ENCODE data around the gene SPIN1.

The SPIN1 gene

GRCh38 chr9:88501086-88501485 is 112.8 kb downstream of the SPIN1 start:
- DNase-seq, result no peak

GRCh38 chr9:88502552-88503034 is 114.3 kb downstream of the SPIN1 start:
- no peak for DNase-seq

GRCh38 chr9:88503081-88503844 is 115.0 kb downstream of the SPIN1 start:
- DNase-seq, result no peak

GRCh38 chr9:88503845-88504764 is 115.9 kb downstream of the SPIN1 start:
- DNase-seq, result no peak

- no peak for DNase-seq
Observed at GRCh38 chr9:88508326-88508725, 120.1 kb downstream of the SPIN1 start.

- DNase-seq, result no peak
Observed at GRCh38 chr9:88511906-88512305, 123.7 kb downstream of the SPIN1 start.

- DNase-seq, result no peak
Observed at GRCh38 chr9:88514247-88514646, 126.0 kb downstream of the SPIN1 start.

- no peak for DNase-seq
Observed at GRCh38 chr9:88521308-88521707, 133.1 kb downstream of the SPIN1 start.

- no peak for DNase-seq
Observed at GRCh38 chr9:88522360-88522759, 134.1 kb downstream of the SPIN1 start.

- no peak for DNase-seq
Observed at GRCh38 chr9:88523056-88523455, 134.8 kb downstream of the SPIN1 start.

- no peak for DNase-seq
Observed at GRCh38 chr9:88524911-88525310, 136.7 kb downstream of the SPIN1 start.

GRCh38 chr9:88527618-88528017 is 139.4 kb downstream of the SPIN1 start:
- no peak for DNase-seq
